GM19239 (cell line): ENCODE results near the gene POFUT1.
"Not testable (repeated sequence)": the region's sequence is repeated elsewhere in the genome, so short reads cannot be mapped to it uniquely, and the experiment has no call there.

Experiments
- DNase-seq: peaks from one replicate; pipeline ENCODE4 v3.0.0; 2011; ENCODE audit warnings: low spot score; ENCODE audit not compliant: insufficient read length
- FAIRE-seq: peaks from 2 replicates; lab custom pipeline; 2011; peaks lifted over from hg19 to GRCh38; lab: Jason Lieb, UNC

The POFUT1 gene

DNA sequence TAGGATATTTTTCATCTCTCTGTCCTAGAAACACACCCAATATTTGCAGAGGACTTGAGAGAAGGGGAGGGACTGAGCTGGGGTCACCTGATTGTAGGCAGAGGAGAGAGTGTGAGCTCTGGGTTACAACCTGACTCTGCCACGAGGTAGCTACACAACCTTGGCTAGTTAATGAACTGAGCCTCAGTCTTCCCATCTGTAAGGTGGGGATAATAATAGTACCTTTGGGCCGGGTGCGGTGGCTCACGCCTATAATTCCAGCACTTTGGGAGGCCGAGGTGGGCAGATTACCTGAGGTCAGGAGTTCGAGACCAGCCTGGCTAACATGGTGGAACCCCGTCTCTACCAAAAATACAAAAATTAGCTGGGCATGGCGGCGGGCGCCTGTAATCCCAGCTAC is 53.3 kb downstream of the POFUT1 start:
- FAIRE-seq = not testable (repeated sequence)

DNA sequence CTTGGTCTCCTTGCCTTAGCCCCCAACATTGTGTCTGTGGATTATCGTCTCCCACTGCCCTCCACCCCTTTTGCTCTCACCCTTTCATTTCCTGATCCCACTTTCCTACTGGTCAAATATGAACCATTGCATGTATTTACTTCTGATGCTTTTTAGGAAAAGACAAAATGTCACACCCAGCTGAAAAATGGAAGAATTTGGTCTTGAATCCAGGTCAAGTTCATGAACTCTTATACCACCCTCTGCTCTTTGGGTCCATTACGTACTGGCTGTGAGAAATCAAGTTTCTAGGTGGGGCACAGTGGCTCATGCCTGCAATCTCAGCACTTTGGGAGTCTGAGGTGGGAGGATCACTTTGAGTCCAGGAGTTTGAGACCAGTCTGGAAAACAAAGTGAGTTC is 54.0 kb downstream of the POFUT1 start:
- FAIRE-seq (no peak), DNase-seq (no peak)

More for the DNA sequence above, 53.3 kb downstream of the POFUT1 start:
- not testable (repeated sequence) for DNase-seq

DNA sequence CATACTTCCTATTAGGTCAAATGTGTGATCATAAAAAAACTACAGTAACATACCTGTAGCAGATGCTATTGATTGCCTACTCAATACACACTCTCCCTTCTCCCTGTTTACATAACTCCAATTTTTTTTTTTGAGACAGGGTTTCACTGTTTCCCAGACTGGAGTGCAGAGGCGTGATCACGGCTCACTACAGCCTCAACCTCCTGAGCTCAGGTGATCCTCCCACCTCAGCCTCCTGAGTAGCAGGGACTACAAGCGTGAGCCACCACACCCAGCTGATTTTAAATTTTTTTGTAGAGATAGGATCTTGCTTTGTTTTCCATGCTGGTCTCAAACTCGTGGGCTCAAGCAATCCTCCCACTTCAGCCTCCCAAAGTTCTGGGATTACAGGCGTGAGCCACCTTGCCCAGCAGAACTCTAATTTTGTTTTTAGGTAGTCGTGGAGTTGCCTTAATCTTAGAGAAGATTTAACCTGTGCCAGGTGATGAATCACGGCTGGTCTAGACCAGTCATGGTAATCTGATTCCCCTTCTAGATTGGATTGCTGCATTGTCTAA is 55.8 kb downstream of the POFUT1 start:
- no peak for FAIRE-seq

DNA sequence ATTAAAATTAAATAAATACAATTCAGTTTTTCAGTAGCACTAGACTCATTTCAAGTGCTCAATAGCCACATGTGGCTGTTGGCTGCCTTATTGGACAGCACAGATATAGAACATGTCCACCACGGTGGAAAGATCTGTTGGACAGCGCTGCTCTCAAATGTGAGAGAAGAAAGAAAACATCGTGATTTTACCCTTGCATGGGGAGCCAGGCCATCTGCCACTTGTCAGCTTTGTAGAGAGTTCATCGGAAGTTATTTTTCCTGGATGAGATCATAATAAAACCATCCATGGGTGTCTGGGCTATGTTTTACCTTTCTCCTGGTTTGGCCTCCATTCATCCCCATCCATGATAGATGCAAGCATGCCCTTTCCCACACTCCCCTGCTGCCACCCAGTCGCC is 63.9 kb downstream of the POFUT1 start:
- FAIRE-seq (no peak), DNase-seq (no peak)

More for the DNA sequence above, 55.8 kb downstream of the POFUT1 start:
- DNase-seq = no peak

DNA sequence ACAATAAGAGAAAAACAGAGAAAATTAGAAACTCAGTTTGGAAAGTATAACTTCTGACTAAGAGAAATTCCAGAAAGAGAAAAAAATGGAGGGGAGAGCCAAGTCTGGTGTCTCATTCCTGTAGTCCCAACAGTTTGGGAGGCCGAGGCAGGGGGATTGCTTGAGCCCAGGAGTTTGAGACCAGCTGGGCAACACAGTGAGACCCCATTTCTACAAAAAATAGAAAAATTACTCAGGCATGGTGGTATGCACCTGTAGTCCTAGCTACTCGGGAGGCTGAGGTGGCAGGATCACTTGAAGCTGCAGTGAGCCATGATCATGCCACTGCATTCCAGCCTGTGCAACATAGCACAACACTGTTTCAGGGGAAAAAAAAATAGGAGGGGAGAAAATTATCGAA is 66.7 kb downstream of the POFUT1 start:
- FAIRE-seq (no peak), DNase-seq (no peak)

DNA sequence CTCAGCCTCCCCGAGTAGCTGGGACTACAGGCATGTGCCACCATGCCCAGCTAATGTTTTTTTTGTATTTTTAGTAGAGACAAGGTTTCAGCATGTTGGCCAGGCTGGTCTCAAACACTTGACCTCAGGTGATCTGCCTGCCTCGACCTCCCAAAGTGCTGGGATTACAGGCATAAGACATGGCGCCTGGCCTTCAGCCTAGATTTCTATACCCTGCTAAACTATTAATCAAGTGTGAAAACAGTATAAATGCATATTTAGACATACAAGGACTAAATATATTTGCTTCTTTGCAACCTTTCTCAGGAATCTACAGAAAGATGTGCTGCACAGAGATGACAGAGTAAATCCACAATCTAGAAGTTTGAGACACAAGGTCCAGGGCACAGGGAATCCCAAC is 67.5 kb downstream of the POFUT1 start:
- FAIRE-seq = not testable (repeated sequence)

DNA sequence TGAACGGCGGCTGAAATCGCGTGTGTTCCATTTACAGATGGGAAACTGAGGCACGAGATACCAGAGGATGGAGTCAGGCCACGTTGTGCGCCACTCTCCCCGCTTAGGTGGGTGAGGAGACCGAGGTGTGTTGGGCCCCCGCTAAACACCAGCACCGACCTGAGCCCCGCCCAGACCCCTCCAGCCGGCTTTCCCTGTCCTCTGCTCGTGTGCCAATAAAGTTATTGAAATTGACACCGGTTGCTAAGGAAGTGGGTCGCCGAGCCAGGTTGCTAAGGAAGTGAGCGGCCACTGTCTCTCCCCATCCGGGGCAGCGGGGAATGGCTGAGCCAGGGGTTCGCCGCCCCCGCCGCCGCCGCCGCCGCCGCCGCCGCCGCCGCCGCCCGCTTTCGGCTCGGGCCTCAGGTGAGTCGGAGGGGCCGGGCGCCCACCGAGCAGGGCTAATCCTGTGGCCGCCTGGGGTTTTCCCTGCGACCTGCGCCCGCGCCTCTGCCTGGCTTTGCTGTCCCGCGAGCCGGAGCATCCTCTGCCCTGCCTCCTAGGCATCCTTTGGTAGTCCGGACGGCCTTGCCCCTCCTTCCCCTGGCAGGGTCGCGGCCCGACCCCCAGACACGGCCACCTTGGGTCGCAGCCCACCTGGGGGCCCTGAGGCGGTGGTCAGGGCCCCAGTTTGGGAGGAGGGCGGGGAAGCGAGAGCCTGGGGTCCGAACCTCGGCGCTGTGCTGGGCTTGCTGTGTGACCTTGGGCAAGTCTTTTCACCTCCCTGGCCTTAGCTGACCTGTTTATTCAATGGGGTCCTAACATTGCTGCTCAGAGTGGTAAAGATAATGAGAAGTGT is 69.9 kb downstream of the POFUT1 start, which contains the start of gene KIF3B:
TSS of gene KIF3B (plus strand) at position 291 of the 838 bp plus-strand sequence. CDS start 32,127 bp downstream, outside the sequence.
- peak; percentile 95 for DNase-seq
- peak; percentile 90 for FAIRE-seq

More for the DNA sequence above, 67.5 kb downstream of the POFUT1 start:
- DNase-seq = not testable (repeated sequence)

DNA sequence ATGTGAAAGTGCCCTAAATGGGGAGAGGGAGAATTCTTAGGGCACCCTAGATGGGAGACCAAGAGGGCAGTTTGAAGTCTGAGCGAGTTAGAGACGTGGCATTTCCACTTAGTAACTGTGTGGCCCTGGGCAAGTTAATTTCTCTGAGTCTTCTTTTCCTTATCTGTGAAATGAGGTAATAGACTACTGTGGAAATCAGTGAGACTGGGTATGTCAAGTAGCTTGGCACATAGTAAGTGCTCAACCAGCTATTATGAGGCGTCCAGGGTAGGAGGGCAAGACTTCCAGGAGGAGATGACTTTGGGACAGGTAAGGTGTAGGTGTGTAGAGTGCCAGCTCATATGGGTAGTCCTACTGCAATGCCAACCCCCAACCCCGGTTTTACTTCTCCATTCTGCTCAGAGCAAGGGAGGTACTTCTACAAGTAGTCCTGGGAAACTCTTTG is 70.5 kb downstream of the POFUT1 start:
- peak; percentile 89 for FAIRE-seq
- DNase-seq = peak; percentile 66

DNA sequence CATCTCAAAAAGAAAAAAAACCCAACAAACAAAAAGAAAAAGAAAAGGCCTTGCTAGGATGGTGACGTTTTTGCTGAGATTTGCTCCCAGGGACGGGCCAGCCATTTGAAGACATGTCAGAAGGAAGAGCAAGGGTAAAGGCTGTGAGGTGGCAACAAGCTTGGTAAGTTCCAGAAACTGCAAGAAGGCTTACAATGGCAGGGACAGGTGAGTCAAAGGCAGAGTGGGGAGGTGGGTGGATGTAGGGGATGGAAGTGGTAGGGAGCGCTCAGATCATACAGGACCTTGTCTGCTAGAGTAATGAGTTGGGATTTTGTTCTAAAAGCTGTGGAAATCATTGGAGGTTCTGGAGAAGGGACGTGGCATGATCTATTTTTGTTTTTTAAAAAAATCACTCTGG is 74.0 kb downstream of the POFUT1 start:
- DNase-seq (no peak), FAIRE-seq (no peak)

DNA sequence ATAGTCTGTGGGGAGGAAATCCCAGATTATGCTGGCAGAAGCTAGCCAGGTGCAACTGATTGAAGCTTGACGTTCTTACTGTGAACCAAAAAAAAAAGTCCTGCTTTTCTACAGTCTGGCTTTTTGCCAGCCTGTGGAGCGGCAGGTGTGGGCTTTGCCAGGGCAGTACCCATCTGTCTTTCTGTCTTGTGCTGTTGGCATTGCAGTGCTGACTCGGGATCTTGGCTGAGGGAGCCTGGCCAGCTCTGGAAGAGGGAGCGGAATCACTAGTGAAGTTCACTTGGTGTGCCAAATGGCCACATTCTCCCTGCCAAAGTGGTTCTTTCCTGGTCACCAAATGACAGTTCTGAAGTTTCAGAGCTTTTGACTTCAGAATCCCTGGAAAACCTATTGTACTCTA is 74.8 kb downstream of the POFUT1 start:
- no peak for DNase-seq
- FAIRE-seq = no peak

DNA sequence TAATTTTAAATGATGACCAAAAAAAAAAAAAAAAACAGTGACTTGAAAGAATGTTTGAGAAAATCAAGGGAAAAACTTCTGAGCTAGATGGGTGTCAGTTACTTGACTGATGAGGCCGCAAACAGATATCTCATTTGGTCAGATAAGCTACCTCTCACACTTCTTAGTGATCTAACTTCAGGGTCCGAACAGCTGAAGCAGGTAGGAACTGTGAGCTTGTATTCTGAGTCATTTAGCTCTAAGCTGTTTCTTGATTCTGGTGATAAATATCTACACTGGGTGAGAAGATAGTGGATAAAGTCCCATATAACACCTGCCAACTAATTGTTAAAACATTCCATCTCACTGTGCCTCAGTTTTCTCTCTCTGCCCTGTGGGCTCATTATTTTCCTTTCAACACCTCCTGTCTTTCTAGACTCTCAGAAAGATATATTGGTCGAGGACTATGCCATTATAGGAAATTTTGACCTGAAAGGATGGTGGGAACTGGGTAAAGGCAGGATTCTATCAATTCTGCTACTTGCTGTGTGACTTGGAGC is 77.5 kb downstream of the POFUT1 start:
- DNase-seq = no peak
- FAIRE-seq = peak; percentile 8

DNA sequence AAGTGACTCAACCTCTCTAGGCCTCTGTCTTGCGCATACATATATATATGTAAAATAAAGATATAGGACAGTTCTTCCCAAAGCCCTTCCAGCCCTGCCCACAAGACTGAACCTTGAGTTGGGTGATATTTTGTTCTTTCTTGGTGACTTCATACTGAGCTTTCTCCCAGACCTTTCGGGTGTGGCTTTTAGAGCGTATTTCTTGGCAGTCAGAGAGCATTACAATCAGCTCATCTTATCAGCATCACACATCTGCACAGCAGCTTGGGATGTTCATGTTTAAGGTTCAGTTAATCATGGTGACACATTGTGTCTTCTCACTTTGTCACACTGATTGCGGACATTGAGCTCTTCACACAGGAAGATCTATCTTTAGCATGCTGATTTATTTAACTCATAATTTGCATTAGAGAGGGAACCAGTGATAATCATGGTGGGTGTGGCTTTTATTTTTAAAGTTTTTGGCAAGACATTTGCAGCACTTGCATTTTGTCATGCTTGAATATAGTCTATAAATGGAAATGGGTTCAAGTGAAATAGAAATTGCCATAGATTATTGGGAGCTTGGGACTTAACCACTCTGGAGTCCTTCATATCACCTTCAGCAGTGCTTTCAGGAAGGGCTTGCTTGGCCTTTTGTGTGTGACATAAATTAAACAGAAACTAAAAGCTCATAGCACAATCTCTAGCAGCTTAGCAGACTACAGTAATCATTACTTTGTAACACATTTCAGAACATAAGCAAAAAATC is 78.1 kb downstream of the POFUT1 start:
- peak; percentile 95 for FAIRE-seq
- DNase-seq = no peak

DNA sequence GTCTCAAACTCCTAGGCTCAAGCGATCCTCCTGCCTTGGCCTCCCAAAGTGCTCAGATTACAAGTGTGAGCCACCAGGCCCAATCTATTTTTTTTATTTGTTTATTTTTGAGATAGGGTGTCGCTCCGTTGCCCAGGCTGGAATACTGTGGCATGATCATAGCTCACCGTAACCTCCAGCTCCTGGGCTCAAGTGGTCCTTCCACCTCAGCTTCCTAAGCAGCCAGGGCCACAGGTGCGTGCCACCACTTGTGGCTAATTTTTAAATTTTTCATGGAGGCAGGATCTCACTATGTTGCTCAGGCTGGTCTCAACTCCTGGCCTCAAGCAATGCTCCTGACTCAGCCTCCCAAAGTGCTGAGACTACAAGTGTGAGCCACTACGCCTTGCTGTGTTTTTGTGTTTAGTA is 79.6 kb downstream of the POFUT1 start:
- FAIRE-seq (no peak), DNase-seq (no peak)
